Non-pigmented ciliary epithelial cell (primary cell): ENCODE measurements around the gene ADGRD2.
"Not testable (repeated sequence)": the region's sequence is repeated elsewhere in the genome, so short reads cannot be mapped to it uniquely, and the experiment has no call there.

ENCODE experiments used
- DNase-seq: peaks from one replicate; pipeline ENCODE4 v3.0.0-alpha.2; 2010; ENCODE audit warnings: low read depth

The ADGRD2 gene, protein sequence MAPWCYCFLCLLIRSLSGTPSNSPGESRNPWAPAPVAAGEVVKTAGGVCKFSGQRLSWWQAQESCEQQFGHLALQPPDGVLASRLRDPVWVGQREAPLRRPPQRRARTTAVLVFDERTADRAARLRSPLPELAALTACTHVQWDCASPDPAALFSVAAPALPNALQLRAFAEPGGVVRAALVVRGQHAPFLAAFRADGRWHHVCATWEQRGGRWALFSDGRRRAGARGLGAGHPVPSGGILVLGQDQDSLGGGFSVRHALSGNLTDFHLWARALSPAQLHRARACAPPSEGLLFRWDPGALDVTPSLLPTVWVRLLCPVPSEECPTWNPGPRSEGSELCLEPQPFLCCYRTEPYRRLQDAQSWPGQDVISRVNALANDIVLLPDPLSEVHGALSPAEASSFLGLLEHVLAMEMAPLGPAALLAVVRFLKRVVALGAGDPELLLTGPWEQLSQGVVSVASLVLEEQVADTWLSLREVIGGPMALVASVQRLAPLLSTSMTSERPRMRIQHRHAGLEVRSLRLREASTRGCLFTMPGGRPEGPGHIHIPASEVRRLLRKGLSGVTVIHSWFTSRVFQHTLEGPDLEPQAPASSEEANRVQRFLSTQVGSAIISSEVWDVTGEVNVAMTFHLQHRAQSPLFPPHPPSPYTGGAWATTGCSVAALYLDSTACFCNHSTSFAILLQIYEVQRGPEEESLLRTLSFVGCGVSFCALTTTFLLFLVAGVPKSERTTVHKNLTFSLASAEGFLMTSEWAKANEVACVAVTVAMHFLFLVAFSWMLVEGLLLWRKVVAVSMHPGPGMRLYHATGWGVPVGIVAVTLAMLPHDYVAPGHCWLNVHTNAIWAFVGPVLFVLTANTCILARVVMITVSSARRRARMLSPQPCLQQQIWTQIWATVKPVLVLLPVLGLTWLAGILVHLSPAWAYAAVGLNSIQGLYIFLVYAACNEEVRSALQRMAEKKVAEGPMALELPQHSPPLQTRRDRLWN

DNA sequence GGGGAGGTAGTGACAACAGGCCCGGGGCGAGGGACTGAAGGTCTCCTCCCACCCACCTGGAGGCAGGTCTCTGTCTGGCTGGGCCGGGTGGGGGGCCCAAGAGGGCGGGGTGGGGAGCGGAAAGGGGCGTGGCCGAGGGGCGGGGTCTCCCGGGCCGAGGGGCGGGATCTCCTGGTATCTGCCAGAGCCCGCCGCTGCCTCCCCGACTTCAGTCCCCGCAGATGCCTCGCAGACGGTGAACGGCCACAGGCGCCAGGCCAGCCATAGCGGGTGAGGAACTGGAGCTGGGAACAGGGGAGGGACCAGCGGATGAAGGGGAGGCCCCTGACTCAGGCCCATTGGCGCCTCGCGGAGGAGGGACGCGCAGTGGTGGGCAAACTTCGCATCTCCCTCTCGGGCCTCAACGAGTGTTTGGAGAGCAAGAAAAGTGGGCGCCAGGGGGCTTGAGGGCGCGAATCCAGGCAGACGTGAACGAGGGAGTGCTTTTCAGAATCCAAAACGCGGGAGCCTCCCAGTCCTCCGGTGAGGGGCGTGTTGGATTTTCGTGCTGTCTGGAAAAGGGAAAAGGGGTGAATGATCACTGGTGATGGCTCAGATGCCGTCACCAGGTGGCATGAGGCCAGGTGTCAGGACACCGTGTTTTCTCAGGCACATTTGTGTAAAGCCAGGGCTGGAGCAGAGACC lies at the start of gene ADGRD2:
Gene ADGRD2, plus strand, starts transcription at position 211 of the 684 bp plus-strand sequence. CDS start 1,216 bp downstream, outside the sequence.
- DNase-seq: no peak

DNA sequence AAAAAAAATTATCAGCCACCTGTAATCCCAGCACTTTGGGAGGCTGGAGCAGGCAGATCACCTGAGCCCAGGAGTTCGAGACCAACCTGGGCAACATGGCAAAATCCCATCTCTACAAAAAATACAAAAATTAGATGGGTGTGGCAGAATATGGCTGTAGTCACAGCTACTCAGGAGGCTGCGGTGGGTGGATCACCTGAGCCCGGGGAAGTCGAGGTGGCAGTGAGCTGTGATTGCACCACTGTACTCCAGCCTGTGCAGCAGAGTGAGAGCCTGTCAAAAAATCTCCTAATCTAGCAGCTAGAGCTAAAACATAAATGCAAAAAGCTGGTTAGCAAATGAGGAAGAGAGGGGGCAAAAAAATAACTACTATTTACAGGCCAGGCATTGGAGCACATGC lies 47.0 kb upstream of the ADGRD2 start:
- no peak for DNase-seq

DNA sequence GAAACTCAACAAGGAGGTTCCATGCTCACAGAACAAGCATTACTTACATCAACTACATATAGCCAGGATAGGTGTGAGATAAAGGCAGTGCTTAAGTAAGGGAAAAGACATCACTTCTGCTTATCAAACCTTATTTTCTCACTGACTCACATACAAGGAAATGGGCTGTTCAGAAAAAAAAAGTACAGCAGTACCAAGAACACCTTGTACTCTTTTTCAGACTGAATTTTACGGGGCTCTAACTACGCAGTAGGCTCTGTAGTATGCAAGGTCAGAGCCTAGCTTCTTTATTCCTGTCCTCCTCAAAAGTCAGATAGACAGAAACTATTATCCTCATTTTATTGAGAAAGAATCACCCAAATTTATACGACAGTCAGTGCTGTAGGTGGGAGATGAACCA lies 40.8 kb upstream of the ADGRD2 start:
- DNase-seq: no peak

DNA sequence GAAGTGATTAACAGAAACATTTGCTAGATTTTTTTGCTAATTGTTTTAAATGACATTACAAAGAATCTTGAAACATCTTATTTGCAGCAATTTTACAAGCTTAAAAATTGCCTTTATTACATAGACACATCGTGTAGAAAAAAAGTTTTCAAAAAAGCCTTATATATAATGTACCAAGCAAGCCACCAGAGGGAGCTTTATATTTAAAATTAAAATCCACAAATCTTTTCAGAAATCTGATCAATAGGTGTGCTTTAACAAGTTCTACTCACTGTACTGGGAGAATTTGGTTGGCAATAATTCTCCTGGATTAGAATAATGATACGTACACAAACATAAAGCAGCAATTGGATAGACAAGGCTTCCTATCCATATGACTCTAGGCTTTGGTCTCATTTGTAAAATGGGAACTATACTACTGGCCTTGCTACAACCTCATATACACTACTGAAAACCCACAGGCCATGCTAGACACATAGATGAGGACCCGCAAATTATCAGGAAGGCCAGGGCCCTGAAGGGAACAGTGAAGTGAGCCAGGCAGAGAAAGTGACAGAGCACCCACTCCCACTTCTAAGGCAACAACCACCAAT lies 39.8 kb upstream of the ADGRD2 start:
- DNase-seq: no peak

DNA sequence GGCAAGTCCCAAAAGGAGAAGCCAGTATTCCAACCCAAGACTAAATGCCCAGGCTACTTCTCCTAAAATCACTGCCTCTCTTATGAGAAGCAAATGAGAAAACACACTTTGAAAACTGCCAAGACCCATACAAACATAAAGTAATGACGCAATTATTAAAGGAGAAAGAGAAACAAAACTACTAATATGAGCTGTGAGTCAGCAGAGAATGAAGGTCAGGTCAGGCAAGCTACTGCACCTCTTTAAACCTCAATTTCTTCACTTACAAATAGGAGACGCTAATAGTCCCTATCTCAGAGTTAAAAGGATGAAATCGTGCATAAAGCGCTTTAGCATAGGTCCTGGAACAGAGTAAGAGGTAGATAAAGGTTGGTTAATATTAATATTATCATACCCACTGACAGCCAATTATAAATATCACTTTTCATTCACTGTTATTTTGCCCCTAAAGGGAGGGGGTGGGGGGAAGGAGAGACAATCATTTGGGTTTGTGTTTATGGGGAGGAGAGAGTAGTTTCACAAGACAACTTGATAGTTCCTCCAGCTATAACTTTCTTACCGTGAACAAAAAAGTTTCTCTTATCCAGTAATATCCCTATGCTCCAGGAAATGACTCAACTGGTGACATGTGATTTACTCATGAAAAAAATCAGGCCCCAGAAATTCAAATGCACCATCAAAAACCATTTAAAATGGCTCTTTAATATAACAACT lies 38.6 kb upstream of the ADGRD2 start:
- peak; percentile 57 for DNase-seq

DNA sequence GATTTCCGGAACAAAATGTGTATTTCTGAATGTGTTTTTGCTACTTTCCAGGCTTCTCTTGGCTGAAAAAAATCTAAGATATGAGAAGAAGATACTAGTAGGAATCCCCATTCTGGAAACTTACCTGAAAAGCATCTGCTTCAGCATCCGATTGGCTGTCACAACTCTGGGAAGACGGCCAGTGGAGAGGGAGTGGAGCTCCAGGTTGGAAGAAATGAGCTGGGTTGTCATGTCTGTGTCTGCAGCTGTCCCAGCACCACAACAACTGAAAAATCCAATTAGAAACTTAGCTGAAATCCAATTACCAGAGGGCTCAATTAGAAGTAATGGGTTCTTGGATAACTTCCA lies 38.0 kb upstream of the ADGRD2 start:
- DNase-seq: no peak

DNA sequence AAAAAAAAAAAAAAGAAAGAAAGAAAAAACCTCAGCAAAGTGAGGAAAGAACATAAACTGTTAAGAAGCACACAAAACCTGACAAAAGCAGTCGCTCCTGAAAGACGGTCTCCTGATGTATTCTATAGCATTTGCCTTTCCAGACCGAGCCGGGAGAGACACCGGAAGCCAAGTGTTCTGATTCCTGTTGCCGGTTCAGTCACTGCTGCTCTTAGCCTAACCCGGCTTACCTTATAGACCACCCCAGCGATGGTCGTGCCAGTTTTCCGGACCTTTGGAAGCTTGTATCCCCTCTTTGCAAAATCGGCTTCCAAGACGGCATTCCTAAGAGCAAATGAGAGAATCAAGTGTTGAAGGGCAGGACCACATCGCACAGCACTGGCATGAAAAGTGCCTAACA lies 35.6 kb upstream of the ADGRD2 start:
- DNase-seq: no peak

DNA sequence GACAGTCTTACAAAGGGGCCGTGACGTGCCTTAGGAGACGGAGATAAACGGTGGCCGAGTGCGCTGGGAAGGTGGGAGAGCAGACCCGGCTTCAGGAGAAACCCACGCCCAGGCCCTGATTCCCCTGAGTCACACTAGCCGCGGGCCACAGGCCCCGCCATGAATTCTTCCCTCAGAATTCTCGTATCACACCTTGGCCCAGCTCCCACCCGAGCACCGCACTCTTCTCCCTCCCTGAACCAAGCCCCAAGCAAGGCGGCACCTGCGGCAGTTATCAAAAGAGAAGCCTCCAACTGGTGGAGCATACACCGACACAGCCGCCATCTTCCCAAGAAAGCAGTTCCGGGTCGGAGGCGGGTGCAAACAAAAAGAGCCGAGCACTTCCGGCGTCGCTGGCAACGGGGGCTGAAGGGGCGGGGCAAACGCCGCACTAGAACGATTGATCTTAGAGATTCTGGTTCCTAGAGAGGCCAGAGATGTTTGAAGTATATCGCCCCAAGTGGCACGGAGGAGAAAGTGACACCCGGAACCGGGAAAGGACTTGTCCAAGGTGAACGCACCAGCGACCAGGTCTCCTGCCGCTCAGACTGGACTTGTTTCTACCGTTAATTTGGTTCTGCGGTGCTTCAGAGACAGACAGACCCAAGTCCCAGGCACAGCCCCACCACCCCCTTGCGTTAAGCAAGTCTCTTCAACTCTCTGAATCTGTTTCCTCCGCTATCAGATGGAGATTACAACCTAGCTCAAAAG lies 35.0 kb upstream of the ADGRD2 start, which contains the start of gene PSMB7:
Gene PSMB7, minus strand, starts transcription at position 341 of the 750 bp plus-strand sequence. Its CDS starts 17 bp downstream, at position 324.
- peak; percentile 86 for DNase-seq

DNA sequence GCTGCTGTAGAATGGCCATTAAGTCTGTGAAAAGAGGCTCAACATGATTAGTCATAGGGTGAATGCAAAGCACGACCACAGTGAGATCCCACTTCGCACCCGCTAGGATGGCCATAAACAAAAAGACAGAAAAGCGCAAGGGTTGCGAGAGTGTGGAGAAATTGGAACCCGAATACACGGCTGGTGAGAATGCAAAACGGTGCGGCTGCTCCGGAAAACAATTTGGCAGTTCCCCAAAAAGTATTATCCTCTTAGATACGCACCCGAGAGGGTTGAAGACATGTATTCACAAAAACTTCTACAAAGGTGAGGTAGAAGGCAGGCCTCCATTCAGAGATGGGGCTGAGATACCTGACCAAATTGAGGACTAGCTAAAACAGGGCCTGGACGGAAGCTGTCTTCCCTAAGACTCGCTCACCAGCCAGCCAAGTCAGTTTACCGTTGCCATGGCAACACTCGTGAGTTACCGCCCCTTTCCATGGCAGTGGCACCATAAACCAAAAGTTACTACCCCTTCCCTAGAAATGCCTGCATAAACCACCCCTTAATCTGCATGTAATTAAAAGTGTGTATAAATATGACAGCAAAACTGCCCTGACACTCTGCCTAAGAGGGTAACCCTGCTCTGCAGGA lies 34.3 kb upstream of the ADGRD2 start:
- no peak for DNase-seq

DNA sequence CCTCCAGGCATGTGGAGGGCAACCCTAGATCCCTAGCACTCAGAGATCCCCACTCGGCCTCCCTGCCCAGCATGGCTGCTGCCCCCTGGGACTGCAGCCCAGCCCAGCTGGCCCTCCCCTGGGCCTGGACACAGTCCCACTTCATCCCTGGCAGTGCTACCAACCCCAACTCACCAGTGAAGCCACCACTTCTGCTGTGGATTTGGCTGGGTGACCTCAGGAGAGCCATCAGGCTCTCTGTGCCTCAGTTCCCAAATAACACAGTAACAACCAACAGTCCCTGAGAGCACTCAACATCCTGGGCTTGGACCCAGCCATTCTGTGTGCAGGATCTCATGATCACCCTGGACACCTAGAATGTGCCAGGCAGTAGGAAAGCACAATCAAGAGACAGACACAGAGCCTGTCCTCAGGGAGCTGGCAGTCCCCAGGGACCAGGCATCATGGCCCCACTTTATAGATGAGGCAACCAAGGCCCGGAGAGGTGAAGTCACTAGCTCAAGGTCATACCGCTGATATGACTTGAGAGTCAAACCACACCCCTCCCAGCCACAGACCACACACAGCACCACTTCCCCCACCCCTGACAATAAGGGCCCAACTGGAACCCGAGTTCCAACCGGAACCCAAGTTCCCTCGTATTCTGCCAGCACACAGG lies 30.3 kb upstream of the ADGRD2 start:
- DNase-seq: no peak

DNA sequence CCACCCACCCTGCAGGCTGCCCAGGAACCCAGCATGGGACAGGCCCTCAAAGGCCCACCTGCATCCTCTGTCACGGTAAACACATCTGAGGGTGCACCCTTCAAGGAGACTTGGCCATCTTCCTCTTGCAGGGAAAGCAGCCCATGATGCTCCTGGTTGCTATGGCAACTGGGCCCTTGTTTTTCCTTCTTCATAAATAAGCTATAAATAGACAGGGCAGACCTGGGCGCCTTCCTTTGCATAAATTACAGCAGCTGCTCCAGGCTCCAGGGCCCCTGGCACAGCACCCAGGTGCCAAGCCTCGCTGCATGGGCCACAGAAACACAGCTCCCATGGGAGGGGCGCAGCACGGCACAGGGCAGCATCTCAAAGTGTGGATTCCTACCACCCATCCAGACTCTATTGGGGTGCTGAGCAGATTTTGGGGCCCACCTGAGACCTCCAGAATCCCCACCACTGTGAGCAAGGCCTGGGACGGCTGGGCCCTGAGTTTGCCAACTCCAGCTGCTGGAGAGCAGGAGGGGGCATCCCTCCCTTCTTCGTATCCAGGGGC lies 29.2 kb upstream of the ADGRD2 start:
- DNase-seq: no peak

DNA sequence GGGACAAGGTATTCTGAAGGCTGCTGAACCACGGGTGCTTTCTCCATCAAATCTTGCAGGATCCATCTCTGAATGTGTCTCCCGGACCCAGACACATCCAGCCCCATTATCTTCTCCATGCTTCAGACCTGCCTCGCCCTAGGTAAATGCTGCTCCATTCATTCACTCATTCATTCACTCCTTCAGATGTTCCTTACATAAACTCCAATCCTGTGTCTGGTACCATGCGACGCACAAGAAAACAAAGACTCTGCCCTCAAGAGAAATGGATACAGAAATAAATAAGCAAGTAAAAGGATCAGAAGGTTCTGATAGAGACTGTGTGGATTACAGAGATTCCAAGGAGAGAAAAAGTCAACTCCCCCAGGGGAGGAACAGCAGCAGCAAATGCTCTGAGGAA lies 27.1 kb upstream of the ADGRD2 start:
- DNase-seq: no peak

DNA sequence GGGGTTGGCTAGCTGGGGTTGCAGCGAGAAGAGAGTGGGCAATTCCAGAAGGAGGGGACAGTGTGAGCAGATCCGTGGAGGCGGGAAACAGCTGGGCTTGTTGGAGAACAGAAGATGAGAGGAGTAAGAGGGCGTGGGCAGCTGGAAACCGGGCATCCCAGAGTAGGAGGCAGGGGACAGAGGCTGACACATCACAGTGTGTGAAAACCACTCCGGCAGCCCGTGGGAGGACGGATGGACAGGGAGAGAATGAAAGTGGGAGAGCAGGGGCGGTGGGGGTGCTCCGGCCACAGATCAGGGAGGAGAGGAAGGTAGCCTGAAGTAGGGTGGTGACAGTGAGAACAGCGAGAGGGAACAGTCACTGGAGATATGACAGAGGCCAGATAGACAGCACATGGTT lies 26.7 kb upstream of the ADGRD2 start:
- no peak for DNase-seq

DNA sequence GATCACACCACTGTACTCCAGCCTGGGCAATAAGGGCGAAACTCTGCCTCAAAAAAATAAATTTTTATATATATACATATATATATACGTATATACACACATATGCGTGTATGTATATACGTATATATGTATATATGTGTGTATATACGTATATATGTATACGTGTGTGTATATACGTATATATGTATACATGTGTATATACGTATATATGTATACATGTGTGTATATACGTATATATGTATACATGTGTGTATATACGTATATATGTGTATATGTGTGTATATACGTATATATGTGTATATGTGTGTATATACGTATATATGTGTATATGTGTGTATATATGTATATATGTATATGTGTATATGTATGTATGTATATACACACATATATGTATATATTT lies 24.5 kb upstream of the ADGRD2 start:
- DNase-seq: not testable (repeated sequence)

DNA sequence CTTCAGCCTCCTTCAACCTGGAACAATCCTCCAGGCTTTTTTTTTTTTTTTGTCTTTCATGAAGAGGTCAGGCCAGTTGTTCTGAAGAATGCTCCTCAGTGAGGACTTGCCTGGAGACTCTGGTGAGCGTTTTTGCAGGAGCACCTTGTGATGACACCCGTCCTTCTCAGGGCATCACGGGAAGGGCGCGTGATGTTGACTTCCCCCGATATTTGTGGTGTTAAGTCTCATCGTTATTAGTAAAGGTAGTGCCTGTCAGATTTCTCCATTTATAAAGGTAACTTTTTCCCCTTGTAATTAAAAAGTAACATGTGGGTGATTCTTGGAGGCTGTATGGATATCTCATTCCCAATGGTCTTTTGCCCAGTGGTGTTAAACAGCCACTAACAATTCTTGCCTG lies 23.9 kb upstream of the ADGRD2 start:
- no peak for DNase-seq

DNA sequence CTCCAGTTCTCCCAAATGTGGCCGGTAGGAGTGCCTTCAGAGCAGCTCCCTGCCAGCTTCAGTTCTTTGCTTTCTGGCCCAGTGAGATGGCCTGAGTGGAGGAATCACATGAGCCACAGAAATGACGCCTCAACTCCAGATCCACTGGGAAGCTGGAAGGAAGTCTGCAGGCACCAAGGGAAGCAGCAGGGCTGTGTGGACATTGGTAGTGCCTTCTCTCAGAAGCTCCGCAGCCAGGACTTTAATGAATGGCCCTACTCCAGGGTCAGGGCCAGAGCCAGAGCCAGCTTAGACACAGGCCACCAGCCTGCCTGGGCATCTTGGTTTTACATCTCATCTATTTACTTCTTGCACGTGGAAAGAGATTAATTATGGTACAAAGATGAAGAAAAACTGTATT lies 23.0 kb upstream of the ADGRD2 start:
- DNase-seq: no peak

DNA sequence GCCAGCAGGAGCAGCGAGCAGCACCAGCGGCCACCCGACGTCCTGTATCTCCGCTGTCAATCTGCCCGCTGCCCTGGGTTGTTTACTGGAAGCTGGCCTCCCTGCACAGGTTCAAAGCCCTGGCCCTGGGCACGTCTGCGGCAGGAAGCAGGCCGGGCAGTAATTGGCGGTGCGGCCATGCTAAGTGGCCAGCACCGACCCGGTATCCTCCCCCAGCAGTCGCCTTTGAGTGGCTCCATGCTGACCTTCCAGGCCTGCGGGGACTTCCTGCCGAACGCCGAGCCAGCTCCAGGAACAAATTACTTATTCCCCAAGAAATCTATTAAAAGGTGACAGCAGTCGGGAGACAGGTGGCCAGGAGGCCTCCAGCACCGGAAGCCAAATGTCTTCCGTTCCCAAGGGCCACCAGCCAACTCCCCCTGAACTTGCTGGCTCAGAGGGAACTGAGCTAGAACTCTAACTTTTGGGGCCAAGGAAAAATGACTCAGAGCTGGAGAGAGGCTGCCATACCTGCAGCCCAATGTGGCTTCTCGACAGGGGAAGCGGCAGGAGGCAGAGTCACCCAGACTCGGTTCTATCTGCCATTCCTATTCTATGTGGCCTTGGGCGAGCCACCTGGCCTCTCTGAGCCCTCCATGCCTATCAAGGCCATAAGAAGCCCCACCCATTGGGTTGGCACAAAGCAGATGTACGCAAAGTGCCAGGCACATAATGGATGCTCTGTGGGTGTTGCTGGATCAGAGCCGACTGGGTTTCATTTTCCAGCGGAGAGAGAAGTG lies 21.3 kb upstream of the ADGRD2 start:
- DNase-seq: no peak

DNA sequence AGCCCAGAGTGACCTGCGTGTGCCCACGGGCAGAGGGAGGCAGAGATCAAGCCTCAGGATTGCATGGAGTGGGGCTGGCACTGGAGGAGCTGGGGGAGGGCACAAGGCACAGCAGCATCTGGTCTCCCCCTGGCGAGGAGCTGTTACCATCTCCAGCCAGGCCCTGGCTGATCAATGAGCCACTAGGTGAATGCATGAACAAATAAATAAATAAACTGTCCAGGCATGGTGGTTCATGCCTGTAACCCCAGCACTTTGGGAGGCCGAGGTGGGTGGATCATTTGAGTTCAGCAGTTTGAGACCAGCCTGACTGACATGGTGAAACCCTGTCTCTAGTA lies 20.8 kb upstream of the ADGRD2 start:
- no peak for DNase-seq

DNA sequence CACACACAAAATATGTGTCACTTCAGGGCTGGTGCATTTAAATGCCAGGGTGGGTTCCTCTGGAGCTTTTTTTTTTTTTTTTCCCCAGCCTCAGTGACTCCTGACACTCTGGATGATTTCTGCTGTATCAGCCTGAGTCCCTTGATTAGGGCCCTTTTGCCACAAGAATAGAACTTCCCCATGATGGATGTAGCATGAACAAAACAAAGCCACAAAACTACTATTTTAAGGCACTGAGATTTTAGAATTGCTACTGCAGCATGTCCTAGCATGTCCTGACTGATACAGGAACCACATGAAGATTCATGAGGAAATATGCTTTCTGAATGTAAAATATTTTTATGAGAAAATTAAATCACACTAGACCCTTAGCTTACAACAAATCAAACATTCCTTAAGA lies 13.9 kb upstream of the ADGRD2 start:
- DNase-seq: no peak
